HEK293 (cell line): Measurements from ENCODE around the gene FOXC2.

ENCODE experiments used
- CTCF ChIA-PET: fragments of 350-600 bp; formaldehyde crosslinking; extraction: SDS; loops from one replicate; lab custom pipeline; 2021; ENCODE audit warnings: antibody characterized with exemption; lab: Yijun Ruan, JAX
- POLR2A ChIA-PET: fragments of 300-600 bp; formaldehyde crosslinking; extraction: SDS; loops from one replicate; lab custom pipeline; 2020; ENCODE audit warnings: antibody characterized with exemption, inconsistent platforms; lab: Yijun Ruan, JAX
- H3K27ac ChIP-seq: fragments of 200-500 bp; sonication (Bioruptor generic); 2 replicates; pipeline ENCODE4 v1.5.1; 2014; ENCODE audit warnings: low read depth, low read length, control low read depth, inconsistent platforms; ENCODE audit errors: extremely low read depth
- H3K36me3 ChIP-seq, 2 experiments: fragments of 200-500 bp in 1 of 2; sonication (Bioruptor generic) in 1 of 2; 1 replicate in 1 of 2; 2 replicates in 1 of 2; pipeline ENCODE4 v1.5.1; 2014 to 2017; ENCODE audit warnings: inconsistent platforms in 2 of 2, low read length in 2 of 2; ENCODE audit not compliant: control insufficient read depth in 2 of 2, insufficient read depth in 1 of 2
- H3K4me1 ChIP-seq: fragments of 200-500 bp; sonication (Bioruptor generic); 2 replicates; pipeline ENCODE4 v1.5.1; 2014; ENCODE audit warnings: mild to moderate bottlenecking, low read length, inconsistent platforms; ENCODE audit not compliant: control insufficient read depth, insufficient read depth
- H3K4me3 ChIP-seq: 2 replicates; pipeline ENCODE4 v1.5.1; 2011; ENCODE audit warnings: low read depth, mild to moderate bottlenecking, control low read depth, low read length, moderate library complexity
- H3K9me3 ChIP-seq: fragments of 200-500 bp; sonication (Bioruptor generic); 2 replicates; pipeline ENCODE4 v1.5.1; 2014; ENCODE audit warnings: low read depth, low read length, inconsistent platforms; ENCODE audit not compliant: control insufficient read depth, insufficient read depth
- ELK4 ChIP-seq: IDR thresholded peaks from 2 replicates; pipeline ENCODE4 v1.6.1; 2011; ENCODE audit warnings: mild to moderate bottlenecking, low read depth, low read length, borderline replicate concordance
- HOXA7 ChIP-seq: sonication (generic); formaldehyde crosslinking; IDR thresholded peaks from 2 replicates; pipeline ENCODE4 v1.8.1; 2022; ENCODE audit warnings: missing genetic modification reagents, borderline replicate concordance
- KLF7 ChIP-seq: fragments of 450-650 bp; formaldehyde crosslinking; IDR thresholded peaks from 2 replicates; pipeline ENCODE4 v1.5.1; 2016; ENCODE audit warnings: missing biosample characterization, missing genetic modification characterization, borderline replicate concordance
- RBAK ChIP-seq: fragments of 450-650 bp; formaldehyde crosslinking; IDR thresholded peaks from 2 replicates; pipeline ENCODE4 v1.5.1; 2016; ENCODE audit warnings: missing biosample characterization, missing genetic modification characterization
- ZNF114 ChIP-seq: fragments of 450-650 bp; formaldehyde crosslinking; IDR thresholded peaks from 2 replicates; pipeline ENCODE4 v1.5.0; 2017; ENCODE audit warnings: missing biosample characterization, missing genetic modification characterization
- ZNF221 ChIP-seq: fragments of 450-650 bp; formaldehyde crosslinking; IDR thresholded peaks from 2 replicates; pipeline ENCODE4 v1.5.1; 2017; ENCODE audit warnings: missing biosample characterization, missing genetic modification characterization, borderline replicate concordance
- ZNF266 ChIP-seq: fragments of 450-650 bp; formaldehyde crosslinking; IDR thresholded peaks from 2 replicates; pipeline ENCODE4 v1.5.1; 2016; ENCODE audit warnings: missing biosample characterization, missing genetic modification characterization, low read depth
- ZNF473 ChIP-seq: fragments of 450-650 bp; formaldehyde crosslinking; IDR thresholded peaks from 2 replicates; pipeline ENCODE4 v1.5.1; 2017; ENCODE audit warnings: missing biosample characterization, missing genetic modification characterization
- ZNF48 ChIP-seq: fragments of 450-650 bp; formaldehyde crosslinking; IDR thresholded peaks from 2 replicates; pipeline ENCODE4 v1.5.1; 2016; ENCODE audit warnings: missing biosample characterization, missing genetic modification characterization
- ZNF544 ChIP-seq: fragments of 450-650 bp; formaldehyde crosslinking; IDR thresholded peaks from 2 replicates; pipeline ENCODE4 v1.5.0; 2017; ENCODE audit warnings: missing biosample characterization, missing genetic modification characterization
- ZNF558 ChIP-seq: fragments of 450-650 bp; formaldehyde crosslinking; IDR thresholded peaks from 2 replicates; pipeline ENCODE4 v1.5.1; 2016; ENCODE audit warnings: missing biosample characterization, missing genetic modification characterization
- ZNF585B ChIP-seq: fragments of 450-650 bp; formaldehyde crosslinking; IDR thresholded peaks from 2 replicates; pipeline ENCODE4 v1.5.1; 2016; ENCODE audit warnings: missing biosample characterization, missing genetic modification characterization
- ZNF621 ChIP-seq: fragments of 450-650 bp; formaldehyde crosslinking; IDR thresholded peaks from 2 replicates; pipeline ENCODE4 v1.5.1; 2017; ENCODE audit warnings: missing biosample characterization, missing genetic modification characterization
- ZNF629 ChIP-seq: fragments of 450-650 bp; formaldehyde crosslinking; IDR thresholded peaks from 2 replicates; pipeline ENCODE4 v1.5.1; 2017; ENCODE audit warnings: missing biosample characterization, missing genetic modification characterization
- ZNF658 ChIP-seq: fragments of 450-650 bp; formaldehyde crosslinking; IDR thresholded peaks from 2 replicates; pipeline ENCODE4; 2016; ENCODE audit warnings: missing biosample characterization, missing genetic modification characterization
- ZNF664 ChIP-seq: fragments of 450-650 bp; formaldehyde crosslinking; IDR thresholded peaks from 2 replicates; pipeline ENCODE4 v1.5.1; 2016; ENCODE audit warnings: missing biosample characterization, missing genetic modification characterization
- ZNF677 ChIP-seq: fragments of 450-650 bp; IDR thresholded peaks from 2 replicates; pipeline ENCODE4 v1.5.0; 2018; ENCODE audit warnings: missing biosample characterization, mild to moderate bottlenecking, missing genetic modification characterization, moderate library complexity
- ZNF785 ChIP-seq: fragments of 450-650 bp; formaldehyde crosslinking; IDR thresholded peaks from 2 replicates; pipeline ENCODE4 v1.5.1; 2016; ENCODE audit warnings: missing biosample characterization, missing genetic modification characterization
- ZNF830 ChIP-seq: fragments of 450-650 bp; IDR thresholded peaks from 2 replicates; pipeline ENCODE4 v1.5.0; 2018; ENCODE audit warnings: missing biosample characterization, missing genetic modification characterization, low read depth, mild to moderate bottlenecking, moderate library complexity
- ZSCAN30 ChIP-seq: fragments of 450-650 bp; IDR thresholded peaks from 2 replicates; pipeline ENCODE4 v1.5.1; 2018; ENCODE audit warnings: missing biosample characterization, mild to moderate bottlenecking, missing genetic modification characterization, moderate library complexity
- TF ChIP-seq, protein P1 (sequence below): fragments of 450-650 bp; formaldehyde crosslinking; IDR thresholded peaks from 2 replicates; pipeline ENCODE4 v1.5.1; 2016; ENCODE audit warnings: missing biosample characterization, missing genetic modification characterization
- TF ChIP-seq, protein P2 (sequence below): fragments of 450-650 bp; formaldehyde crosslinking; IDR thresholded peaks from 2 replicates; pipeline ENCODE4 v1.5.1; 2016; ENCODE audit warnings: missing biosample characterization, missing genetic modification characterization
- TF ChIP-seq, protein P3 (sequence below): fragments of 450-650 bp; formaldehyde crosslinking; IDR thresholded peaks from 2 replicates; pipeline ENCODE4 v1.5.1; 2016; ENCODE audit warnings: missing biosample characterization, missing genetic modification characterization, borderline replicate concordance
- TF ChIP-seq, protein P4 (sequence below): fragments of 450-650 bp; formaldehyde crosslinking; IDR thresholded peaks from 2 replicates; pipeline ENCODE4; 2016; ENCODE audit warnings: missing biosample characterization, missing genetic modification characterization
- TF ChIP-seq, protein P5 (sequence below): fragments of 450-650 bp; formaldehyde crosslinking; IDR thresholded peaks from 2 replicates; pipeline ENCODE4 v1.5.1; 2016; ENCODE audit warnings: missing biosample characterization, missing genetic modification characterization

Gene FOXC2

DNA sequence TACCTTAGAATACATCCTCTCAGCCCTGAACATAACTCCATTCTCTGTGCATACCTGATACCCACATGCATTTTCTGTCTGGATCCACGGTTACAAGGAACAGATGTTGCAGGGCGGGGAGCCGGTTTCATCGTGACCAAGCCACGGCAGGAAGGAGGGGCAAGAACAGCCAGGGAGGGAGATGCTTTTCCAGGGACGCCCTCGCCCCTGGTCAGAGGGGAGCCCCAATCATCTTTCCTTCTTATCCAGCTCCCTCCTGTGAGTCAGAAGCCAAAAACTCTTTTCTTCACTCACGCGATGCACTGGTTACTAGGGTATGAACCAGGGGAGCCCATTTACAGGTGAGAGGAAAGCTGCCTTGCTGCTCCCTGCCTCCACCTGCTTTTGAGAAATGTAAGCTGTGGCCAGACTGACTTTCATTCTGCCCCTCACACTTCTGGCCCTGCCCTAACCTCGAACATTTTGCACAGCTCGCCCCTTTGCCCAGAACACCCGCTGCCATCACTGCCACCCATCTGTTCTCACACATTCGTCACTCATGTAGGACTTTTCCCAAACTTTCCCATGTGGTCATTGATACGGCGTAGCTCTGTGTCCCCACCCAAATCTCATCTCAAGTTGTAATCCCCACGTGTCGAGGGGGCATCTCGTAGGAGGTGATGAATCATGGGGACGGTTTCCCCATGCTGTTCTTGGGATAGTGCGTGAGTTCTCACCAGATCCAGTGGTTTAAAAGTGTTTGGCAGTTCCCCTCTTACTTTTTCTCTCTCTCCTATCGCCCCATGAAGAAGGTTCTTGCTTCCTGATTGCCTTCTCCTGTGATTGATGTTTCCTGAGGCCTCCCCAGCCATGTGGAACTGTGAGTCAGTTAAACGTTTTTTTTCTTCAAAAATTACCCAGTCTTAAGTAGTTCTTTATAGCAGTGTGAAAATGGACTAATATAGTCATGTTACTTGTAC lies 32.3 kb downstream of the FOXC2 start:
- Histone ChIP-seq H3K9me3 (no peaks in the 10 kb centered on the region), H3K4me1 (no peaks in the 10 kb centered on the region), H3K4me3 (no peak overlapping the region), H3K27ac (no peak overlapping the region), H3K36me3 (no peaks in the 10 kb centered on the region)
- ChIA-PET CTCF (no interaction called here), POLR2A (no interaction called here)
- TF ChIP-seq, protein P1, sequence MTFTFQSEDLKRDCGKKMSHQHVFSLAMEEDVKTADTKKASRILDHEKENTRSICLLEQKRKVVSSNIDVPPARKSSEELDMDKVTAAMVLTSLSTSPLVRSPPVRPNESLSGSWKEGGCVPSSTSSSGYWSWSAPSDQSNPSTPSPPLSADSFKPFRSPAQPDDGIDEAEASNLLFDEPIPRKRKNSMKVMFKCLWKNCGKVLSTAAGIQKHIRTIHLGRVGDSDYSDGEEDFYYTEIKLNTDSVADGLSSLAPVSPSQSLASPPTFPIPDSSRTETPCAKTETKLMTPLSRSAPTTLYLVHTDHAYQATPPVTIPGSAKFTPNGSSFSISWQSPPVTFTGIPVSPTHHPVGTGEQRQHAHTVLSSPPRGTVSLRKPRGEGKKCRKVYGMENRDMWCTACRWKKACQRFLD (tag by site-specific recombination): no peak
- TF ChIP-seq ZNF544 (tag by site-specific recombination) (no peak), RBAK (tag by site-specific recombination) (no peak), ZSCAN30 (tag by site-specific recombination) (no peak), ZNF473 (tag by site-specific recombination) (no peak), ELK4 (no peak), ZNF621 (tag by site-specific recombination) (no peak), ZNF48 (tag by site-specific recombination) (no peak), HOXA7 (CRISPR knock-in tag) (no peak), ZNF558 (tag by site-specific recombination) (no peak)
- TF ChIP-seq, protein P2, sequence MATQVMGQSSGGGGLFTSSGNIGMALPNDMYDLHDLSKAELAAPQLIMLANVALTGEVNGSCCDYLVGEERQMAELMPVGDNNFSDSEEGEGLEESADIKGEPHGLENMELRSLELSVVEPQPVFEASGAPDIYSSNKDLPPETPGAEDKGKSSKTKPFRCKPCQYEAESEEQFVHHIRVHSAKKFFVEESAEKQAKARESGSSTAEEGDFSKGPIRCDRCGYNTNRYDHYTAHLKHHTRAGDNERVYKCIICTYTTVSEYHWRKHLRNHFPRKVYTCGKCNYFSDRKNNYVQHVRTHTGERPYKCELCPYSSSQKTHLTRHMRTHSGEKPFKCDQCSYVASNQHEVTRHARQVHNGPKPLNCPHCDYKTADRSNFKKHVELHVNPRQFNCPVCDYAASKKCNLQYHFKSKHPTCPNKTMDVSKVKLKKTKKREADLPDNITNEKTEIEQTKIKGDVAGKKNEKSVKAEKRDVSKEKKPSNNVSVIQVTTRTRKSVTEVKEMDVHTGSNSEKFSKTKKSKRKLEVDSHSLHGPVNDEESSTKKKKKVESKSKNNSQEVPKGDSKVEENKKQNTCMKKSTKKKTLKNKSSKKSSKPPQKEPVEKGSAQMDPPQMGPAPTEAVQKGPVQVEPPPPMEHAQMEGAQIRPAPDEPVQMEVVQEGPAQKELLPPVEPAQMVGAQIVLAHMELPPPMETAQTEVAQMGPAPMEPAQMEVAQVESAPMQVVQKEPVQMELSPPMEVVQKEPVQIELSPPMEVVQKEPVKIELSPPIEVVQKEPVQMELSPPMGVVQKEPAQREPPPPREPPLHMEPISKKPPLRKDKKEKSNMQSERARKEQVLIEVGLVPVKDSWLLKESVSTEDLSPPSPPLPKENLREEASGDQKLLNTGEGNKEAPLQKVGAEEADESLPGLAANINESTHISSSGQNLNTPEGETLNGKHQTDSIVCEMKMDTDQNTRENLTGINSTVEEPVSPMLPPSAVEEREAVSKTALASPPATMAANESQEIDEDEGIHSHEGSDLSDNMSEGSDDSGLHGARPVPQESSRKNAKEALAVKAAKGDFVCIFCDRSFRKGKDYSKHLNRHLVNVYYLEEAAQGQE (tag by site-specific recombination): no peak

DNA sequence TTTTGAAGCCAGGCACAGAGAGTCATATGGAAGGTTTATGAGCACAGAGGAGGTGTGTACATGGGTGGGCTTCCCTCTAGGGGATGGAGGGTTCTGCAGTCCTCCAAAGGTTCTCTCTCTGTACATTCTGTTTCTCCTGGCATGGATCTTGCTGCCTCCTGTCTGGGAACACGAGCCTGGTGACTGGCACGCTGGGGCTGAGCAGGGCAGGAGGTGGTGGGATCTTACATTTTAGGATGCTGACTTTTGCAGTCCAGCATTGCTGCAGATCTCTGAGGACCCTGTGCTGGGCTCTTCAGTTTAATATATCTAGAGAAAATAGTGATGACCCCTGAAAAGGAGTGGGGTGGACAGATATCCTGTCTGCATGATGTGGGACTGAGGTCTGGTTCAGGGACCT lies 34.7 kb downstream of the FOXC2 start:
- ChIA-PET CTCF (no interaction called here), POLR2A (no interaction called here)
- H3K4me1 ChIP-seq: no peaks in the 10 kb centered on the region
- no peak overlapping the region for H3K27ac ChIP-seq
- H3K4me3 ChIP-seq: no peak overlapping the region
- no peaks in the 10 kb centered on the region for H3K9me3 ChIP-seq
- no peaks in the 10 kb centered on the region for H3K36me3 ChIP-seq
- TF ChIP-seq, protein P3, sequence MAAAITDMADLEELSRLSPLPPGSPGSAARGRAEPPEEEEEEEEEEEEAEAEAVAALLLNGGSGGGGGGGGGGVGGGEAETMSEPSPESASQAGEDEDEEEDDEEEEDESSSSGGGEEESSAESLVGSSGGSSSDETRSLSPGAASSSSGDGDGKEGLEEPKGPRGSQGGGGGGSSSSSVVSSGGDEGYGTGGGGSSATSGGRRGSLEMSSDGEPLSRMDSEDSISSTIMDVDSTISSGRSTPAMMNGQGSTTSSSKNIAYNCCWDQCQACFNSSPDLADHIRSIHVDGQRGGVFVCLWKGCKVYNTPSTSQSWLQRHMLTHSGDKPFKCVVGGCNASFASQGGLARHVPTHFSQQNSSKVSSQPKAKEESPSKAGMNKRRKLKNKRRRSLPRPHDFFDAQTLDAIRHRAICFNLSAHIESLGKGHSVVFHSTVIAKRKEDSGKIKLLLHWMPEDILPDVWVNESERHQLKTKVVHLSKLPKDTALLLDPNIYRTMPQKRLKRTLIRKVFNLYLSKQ (tag by site-specific recombination): no peak
- no peak for TF ChIP-seq KLF7 (tag by site-specific recombination)
- TF ChIP-seq, protein P4, sequence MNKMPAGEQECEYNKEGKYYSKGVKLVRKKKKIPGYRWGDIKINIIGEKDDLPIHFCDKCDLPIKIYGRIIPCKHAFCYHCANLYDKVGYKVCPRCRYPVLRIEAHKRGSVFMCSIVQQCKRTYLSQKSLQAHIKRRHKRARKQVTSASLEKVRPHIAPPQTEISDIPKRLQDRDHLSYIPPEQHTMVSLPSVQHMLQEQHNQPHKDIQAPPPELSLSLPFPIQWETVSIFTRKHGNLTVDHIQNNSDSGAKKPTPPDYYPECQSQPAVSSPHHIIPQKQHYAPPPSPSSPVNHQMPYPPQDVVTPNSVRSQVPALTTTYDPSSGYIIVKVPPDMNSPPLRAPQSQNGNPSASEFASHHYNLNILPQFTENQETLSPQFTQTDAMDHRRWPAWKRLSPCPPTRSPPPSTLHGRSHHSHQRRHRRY (tag by site-specific recombination): no peak
- TF ChIP-seq ZNF585B: no peak
- no peak for TF ChIP-seq ZNF114
- no peak for TF ChIP-seq ZNF621 (tag by site-specific recombination)
- no peak for TF ChIP-seq ZNF266
- TF ChIP-seq, protein P5, sequence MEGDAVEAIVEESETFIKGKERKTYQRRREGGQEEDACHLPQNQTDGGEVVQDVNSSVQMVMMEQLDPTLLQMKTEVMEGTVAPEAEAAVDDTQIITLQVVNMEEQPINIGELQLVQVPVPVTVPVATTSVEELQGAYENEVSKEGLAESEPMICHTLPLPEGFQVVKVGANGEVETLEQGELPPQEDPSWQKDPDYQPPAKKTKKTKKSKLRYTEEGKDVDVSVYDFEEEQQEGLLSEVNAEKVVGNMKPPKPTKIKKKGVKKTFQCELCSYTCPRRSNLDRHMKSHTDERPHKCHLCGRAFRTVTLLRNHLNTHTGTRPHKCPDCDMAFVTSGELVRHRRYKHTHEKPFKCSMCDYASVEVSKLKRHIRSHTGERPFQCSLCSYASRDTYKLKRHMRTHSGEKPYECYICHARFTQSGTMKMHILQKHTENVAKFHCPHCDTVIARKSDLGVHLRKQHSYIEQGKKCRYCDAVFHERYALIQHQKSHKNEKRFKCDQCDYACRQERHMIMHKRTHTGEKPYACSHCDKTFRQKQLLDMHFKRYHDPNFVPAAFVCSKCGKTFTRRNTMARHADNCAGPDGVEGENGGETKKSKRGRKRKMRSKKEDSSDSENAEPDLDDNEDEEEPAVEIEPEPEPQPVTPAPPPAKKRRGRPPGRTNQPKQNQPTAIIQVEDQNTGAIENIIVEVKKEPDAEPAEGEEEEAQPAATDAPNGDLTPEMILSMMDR (tag by site-specific recombination): no peak
- no peak for TF ChIP-seq ZNF658 (tag by site-specific recombination)
- TF ChIP-seq ZNF830 (tag by site-specific recombination): no peak
- TF ChIP-seq ZNF677 (tag by site-specific recombination): no peak
- no peak for TF ChIP-seq ZNF629 (tag by site-specific recombination)
- TF ChIP-seq ZNF664 (tag by site-specific recombination): no peak
- no peak for TF ChIP-seq ZNF785
- no peak for TF ChIP-seq ZNF221 (tag by site-specific recombination)
